Measurements from ENCODE around the gene PHF1.

GRCh38 chr6:33446356-33446755 lies 35.5 kb downstream of the PHF1 start:
- TF ChIP-seq EP300 (conservative IDR thresholded peaks at IDR 0.05; ENCODE audit: poor library complexity, severe bottlenecking) (no peak), EZH2 (IDR thresholded peaks at IDR 0.05; ENCODE audit: borderline replicate concordance, insufficient read depth, low read length, poor library complexity, severe bottlenecking) (no peak), MXI1 (conservative IDR thresholded peaks at IDR 0.05; ENCODE audit: poor library complexity, severe bottlenecking) (no peak)
- TF ChIP-seq, protein P1, sequence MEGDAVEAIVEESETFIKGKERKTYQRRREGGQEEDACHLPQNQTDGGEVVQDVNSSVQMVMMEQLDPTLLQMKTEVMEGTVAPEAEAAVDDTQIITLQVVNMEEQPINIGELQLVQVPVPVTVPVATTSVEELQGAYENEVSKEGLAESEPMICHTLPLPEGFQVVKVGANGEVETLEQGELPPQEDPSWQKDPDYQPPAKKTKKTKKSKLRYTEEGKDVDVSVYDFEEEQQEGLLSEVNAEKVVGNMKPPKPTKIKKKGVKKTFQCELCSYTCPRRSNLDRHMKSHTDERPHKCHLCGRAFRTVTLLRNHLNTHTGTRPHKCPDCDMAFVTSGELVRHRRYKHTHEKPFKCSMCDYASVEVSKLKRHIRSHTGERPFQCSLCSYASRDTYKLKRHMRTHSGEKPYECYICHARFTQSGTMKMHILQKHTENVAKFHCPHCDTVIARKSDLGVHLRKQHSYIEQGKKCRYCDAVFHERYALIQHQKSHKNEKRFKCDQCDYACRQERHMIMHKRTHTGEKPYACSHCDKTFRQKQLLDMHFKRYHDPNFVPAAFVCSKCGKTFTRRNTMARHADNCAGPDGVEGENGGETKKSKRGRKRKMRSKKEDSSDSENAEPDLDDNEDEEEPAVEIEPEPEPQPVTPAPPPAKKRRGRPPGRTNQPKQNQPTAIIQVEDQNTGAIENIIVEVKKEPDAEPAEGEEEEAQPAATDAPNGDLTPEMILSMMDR (IDR thresholded peaks at IDR 0.05; ENCODE audit: poor library complexity, severe bottlenecking), result no peak
